OCI-LY1 (cell line): Measurements from ENCODE around the gene CREB3.

Experiments used
- EZH2 ChIP-seq: fragments of 200-600 bp; sonication (generic), shearing (Covaris generic); IDR thresholded peaks from 2 replicates; pipeline ENCODE4 v1.8.0; 2017; ENCODE audit warnings: borderline replicate concordance, mixed run types, mild to moderate bottlenecking, antibody characterized with exemption, low read length, moderate library complexity, mixed read lengths
- TF ChIP-seq, protein P1 (sequence below): fragments of 200-600 bp; sonication (generic), shearing (Covaris generic); IDR thresholded peaks from 2 replicates; pipeline ENCODE4 v1.5.1; 2017; ENCODE audit warnings: mild to moderate bottlenecking, antibody characterized with exemption, low read length, moderate library complexity, mixed read lengths

DNA sequence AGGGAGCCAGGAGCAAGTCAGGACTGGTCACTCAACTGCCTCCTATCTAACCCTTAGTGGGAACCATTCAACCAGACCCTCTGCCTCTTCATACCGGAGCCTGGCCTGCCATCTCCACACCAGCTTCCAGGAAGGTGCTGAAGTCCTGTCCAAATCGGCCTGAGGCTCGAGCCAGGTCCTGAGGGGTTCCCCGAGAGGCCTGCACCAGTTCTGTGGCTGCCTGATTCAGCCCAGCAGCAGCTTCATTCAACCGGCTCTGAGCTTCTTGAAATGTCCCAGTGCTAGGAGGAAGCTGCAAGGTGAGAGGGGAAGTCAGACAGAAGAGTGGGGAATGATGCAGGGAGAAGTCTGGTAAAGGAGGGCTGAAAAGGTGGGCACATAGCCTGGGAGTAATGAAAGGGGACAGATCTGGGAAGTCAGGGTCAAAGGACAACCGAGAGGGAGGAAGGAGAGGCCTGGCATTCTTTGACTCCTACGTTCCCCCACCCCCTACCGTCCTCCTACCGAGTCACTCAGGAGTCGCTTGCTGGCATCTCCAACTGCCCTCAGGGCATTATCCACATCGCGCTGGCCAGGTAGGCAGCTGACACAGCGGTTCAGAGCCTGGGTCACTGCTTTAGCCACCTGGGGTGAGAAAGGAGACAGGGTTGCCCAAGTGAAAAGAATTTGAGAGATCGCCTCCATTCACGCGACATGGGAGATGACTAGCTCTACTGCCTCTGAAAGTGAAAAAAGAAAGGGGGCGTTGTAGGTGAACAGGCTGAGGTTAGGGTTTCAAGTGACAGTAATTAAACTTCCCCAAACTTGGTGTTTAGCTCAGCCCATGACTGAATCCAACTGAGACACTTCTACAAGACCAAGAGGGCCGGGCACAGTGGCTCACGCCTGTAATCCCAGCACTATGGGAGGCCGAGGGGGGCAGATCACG is 20.7 kb upstream of the CREB3 start:
- no peak for TF ChIP-seq EZH2
- TF ChIP-seq, protein P1, sequence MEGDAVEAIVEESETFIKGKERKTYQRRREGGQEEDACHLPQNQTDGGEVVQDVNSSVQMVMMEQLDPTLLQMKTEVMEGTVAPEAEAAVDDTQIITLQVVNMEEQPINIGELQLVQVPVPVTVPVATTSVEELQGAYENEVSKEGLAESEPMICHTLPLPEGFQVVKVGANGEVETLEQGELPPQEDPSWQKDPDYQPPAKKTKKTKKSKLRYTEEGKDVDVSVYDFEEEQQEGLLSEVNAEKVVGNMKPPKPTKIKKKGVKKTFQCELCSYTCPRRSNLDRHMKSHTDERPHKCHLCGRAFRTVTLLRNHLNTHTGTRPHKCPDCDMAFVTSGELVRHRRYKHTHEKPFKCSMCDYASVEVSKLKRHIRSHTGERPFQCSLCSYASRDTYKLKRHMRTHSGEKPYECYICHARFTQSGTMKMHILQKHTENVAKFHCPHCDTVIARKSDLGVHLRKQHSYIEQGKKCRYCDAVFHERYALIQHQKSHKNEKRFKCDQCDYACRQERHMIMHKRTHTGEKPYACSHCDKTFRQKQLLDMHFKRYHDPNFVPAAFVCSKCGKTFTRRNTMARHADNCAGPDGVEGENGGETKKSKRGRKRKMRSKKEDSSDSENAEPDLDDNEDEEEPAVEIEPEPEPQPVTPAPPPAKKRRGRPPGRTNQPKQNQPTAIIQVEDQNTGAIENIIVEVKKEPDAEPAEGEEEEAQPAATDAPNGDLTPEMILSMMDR, result no peak
